SH-SY5Y (cell line): ENCODE measurements around the gene MAP3K14.

ENCODE experiments used
- GATA2 ChIP-seq: IDR thresholded peaks from 2 replicates; pipeline ENCODE4 v1.6.1; 2011; ENCODE audit warnings: mild to moderate bottlenecking, low read depth, low read length
- GATA3 ChIP-seq: IDR thresholded peaks from 2 replicates; pipeline ENCODE4 v1.6.1; 2011; ENCODE audit warnings: low read depth, mild to moderate bottlenecking, low read length, moderate library complexity

DNA sequence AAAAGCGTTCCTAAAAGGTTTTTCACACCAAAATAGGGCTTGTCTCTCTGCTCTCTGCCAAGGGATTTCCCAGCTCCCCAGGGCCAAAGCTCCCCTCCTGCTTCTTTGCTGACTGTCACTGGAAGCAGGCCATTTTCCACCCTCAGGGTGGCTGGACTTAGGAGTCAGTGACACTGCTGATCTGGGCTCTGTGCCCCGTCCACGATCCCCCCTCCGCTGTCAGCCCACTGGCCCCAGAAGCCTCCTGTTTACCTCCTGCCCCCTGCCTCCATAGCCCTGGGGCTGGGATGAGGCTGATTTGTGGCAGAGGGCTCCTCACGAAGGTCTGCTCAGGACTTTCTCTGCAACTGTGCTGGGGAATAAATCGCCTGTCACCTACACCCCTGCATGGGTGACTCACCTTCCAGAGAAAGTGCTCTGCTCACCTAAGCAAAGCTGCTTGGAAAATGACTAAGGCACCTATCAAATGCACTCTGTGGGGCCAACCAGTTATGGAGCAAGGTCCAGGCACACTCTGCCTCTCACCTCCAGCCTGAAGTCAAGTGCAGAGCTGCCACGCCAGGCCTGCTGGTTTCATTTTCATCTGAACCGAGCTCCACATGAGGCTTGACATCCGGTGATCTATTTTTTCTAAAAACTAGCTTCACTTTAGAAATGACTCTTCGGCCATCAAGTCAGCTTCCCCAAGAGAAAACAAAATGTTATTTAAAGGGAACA lies 4.9 kb downstream of the MAP3K14 start:
- TF ChIP-seq GATA2 (no peak), GATA3 (no peak)
